ENCODE results near the gene MYH15. TPM values are rescaled to one million over a fixed set of nuclear protein-coding genes. Genes with fewer than 3 reads are reported as not detected.

The MYH15 gene
- total RNA-seq, 1 experiment from 2014 or later: 1.7 TPM

- peak; percentile 17 for DNase-seq (ENCODE audit: low spot score)
Measured at GRCh38 chr3:108334701-108335100, 175.7 kb downstream of the MYH15 start.

- no peak for DNase-seq (ENCODE audit: low spot score)
Measured at GRCh38 chr3:108333961-108334360, 176.4 kb downstream of the MYH15 start.

GRCh38 chr3:108331792-108332191, 178.6 kb downstream of the MYH15 start:
- DNase-seq (ENCODE audit: low spot score): no peak

Other genes with a start within 250 kb of the MYH15 start
- gene HHLA2, start 214.0 kb downstream of the MYH15 start, total RNA-seq (2014; rRNA removed; shearing (Covaris generic)): not detected in 2 replicates
- gene CIP2A, start 78.8 kb upstream of the MYH15 start, total RNA-seq (2014; rRNA removed; shearing (Covaris generic)): 60.7 and 75.9 TPM in 2 replicates
- gene DZIP3, start 79.1 kb upstream of the MYH15 start, total RNA-seq (2014; rRNA removed; shearing (Covaris generic)): 19.4 and 19.8 TPM in 2 replicates
- not detected in 2 replicates for gene RETNLB, start 246.8 kb upstream of the MYH15 start, total RNA-seq (2014; rRNA removed; shearing (Covaris generic))

All from A172 (cell line).